Aorta (tissue), 5 donors: ENCODE measurements around the gene APRT. TPM values are rescaled to one million over a fixed set of nuclear protein-coding genes. Genes with fewer than 3 reads are reported as not detected.

ENCODE experiments used
- ATAC-seq: fragments of 200-7000 bp; cut with Tn5 transposase; one replicate; pipeline ENCODE4 v1.9.1; 2022; ENCODE audit warnings: moderate library complexity; ENCODE audit not compliant: low FRiP score
- DNase-seq, 2 donors: peaks; one replicate each; pipeline ENCODE4 v3.0.0-alpha.2; 2020
- H3K27ac ChIP-seq, 2 donors: one replicate each; pipeline ENCODE4 v1.5.1; 2013; ENCODE audit warnings: low read length in 2 of 2, mild to moderate bottlenecking in 2 of 2, moderate library complexity in 2 of 2, control low read depth in 1 of 2, inconsistent platforms in 1 of 2, low read depth in 1 of 2
- H3K27me3 ChIP-seq, 2 donors: one replicate each; pipeline ENCODE4 v1.6.1; 2013; ENCODE audit warnings: control low read depth in 1 of 2, low read length in 1 of 2, mild to moderate bottlenecking in 1 of 2, moderate library complexity in 1 of 2; ENCODE audit not compliant: insufficient read depth in 2 of 2, control insufficient read depth in 1 of 2
- H3K36me3 ChIP-seq, 2 donors: one replicate each; pipeline ENCODE4 v1.6.1; 2013; ENCODE audit warnings: control low read depth in 1 of 2, low read length in 1 of 2, mild to moderate bottlenecking in 1 of 2; ENCODE audit not compliant: insufficient read depth in 2 of 2, control insufficient read depth in 1 of 2
- H3K4me1 ChIP-seq, 2 donors: one replicate each; pipeline ENCODE4 v1.6.1; 2013; ENCODE audit warnings: low read length in 2 of 2, control low read depth in 1 of 2, mild to moderate bottlenecking in 1 of 2, moderate library complexity in 1 of 2; ENCODE audit not compliant: insufficient read depth in 2 of 2, control insufficient read depth in 1 of 2
- H3K4me3 ChIP-seq, 2 donors: one replicate each; pipeline ENCODE4 v1.5.1; 2013; ENCODE audit warnings: low read length in 2 of 2, control low read depth in 1 of 2, mild to moderate bottlenecking in 1 of 2
- H3K9me3 ChIP-seq: one replicate; pipeline ENCODE4 v1.6.1; 2013; ENCODE audit warnings: mild to moderate bottlenecking, low read length; ENCODE audit not compliant: control insufficient read depth
- WGBS, 2 donors: extraction: QIAGEN DNeasy Blood & Tissue Kit; methylation state at CpG; one replicate each; pipeline ENCODE4 v1.1.7; 2013; 5-methylcytosine and 5-hydroxymethylcytosine counted together
- intact Hi-C, 2 donors: fragments of 100-400 bp; cut with DNase I; formaldehyde crosslinking; loops; one replicate each; pipeline versions ENCODE4 v1.14.2 to v1.15.0; 2022
- polyA plus RNA-seq, 2 donors: library from polyadenylated mRNA; stranded (reverse); fragments of 200-250 nt; gene quantifications; one replicate each; pipeline ENCODE4 v1.2.3, GENCODE V29; 2013
- total RNA-seq, 2 donors: library from RNA; stranded (reverse); fragmentation: NEBNext Ultra II Directional; extraction: Animal tissue kit (Norgen Biotek cat#: 25700); gene quantifications; one replicate each; pipeline ENCODE4 v1.2.1, GENCODE V29; 2021
- donor health status: healthy with polysubstance abuse.
- donor health status: Bipolar disorder and iron deficiency.
- donor health status: DM: no; HTN: no; CAD: no.
- donor health status: DM: no; HTN: no; CAD: no.
- donor health status: DM: yes; HTN: yes; CAD: no.

The APRT gene
- total and polyA plus RNA-seq, 4 donors = 60.2 to 116 (median 74.9) TPM

DNA sequence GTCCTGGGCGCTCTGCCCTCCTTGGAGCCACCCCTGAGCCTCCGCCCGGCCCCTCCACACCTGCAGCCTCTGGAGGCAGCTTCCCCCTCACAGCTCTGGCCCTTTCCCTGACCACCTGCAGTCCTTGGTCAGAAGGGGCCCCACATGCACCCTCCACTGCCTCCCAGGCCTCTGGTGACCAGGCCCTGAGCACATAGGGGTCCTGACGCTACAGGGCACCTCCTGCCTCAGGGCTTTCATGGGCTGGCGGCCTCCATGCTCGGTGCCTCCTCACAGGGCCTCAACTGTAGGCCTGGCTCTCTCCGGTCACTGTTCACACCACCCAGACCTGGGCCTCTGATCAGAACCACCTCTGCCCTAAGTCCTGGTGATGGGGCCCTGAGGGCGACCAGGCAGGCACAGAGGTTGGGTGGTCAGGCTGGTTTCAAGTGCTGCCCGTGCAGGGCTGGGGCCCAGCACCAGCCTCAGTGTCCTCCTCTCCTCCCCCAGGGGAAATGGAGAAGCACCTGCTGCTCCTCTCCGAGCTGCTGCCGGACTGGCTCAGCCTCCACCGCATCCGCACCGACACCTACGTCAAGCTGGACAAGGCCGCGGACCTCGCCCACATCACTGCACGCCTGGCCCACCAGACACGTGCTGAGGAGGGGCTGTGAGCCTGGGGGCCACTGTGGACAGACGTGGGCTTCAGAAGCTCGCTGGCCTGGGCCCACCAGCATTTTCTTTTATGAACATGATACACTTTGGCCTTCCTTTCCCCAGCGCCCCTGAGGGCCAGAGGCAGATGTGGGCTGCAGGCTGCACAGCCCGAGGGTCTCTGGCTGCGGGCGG lies 3.9 kb downstream of the APRT start:
- no peaks in the 10 kb centered on the region for H3K27me3 ChIP-seq
- DNase-seq = peak in 1 of 2 donors; percentile 44
- intact Hi-C loops = no loop called here
- H3K36me3 ChIP-seq = no peaks in the 10 kb centered on the region
- ATAC-seq = no peak
- WGBS, 2 donors = 90 to 91% methylated on average over 26 of the region's 26 CpGs
- H3K9me3 ChIP-seq = no peaks in the 10 kb centered on the region
- no peak overlapping the region for H3K27ac ChIP-seq
- no peaks in the 10 kb centered on the region for H3K4me1 ChIP-seq
- H3K4me3 ChIP-seq = no peak overlapping the region

DNA sequence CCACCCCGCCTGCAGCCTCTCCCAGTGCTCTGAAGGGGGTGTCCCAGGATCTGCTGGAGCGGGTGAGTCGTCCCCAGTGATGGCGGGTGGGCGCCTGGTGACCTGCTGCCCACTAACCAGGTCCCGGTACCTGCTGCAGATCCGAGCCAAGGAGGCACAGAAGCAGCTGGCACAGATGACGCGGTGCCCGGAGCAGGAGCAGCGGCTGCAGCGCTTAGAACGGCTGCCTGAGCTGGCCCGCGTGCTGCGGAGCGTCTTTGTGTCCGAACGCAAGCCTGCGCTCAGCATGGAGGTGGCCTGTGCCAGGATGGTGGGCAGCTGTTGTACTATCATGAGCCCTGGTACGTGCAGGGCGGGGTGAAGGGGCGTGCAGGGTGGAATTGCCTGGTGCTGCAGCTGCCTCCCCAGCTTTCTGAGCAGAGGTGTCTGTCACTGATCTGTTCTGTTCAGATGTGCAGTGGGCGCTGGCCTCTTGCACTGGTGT lies 4.5 kb downstream of the APRT start:
- Histone ChIP-seq H3K36me3 (no peaks in the 10 kb centered on the region), H3K4me3 (no peak overlapping the region), H3K9me3 (no peaks in the 10 kb centered on the region), H3K27me3 (no peaks in the 10 kb centered on the region), H3K27ac (no peak overlapping the region), H3K4me1 (no peaks in the 10 kb centered on the region)
- intact Hi-C loops = no loop called here
- WGBS, 2 donors = 89 to 90% methylated on average over 24 of the region's 24 CpGs
- ATAC-seq (no peak), DNase-seq (no peak)

DNA sequence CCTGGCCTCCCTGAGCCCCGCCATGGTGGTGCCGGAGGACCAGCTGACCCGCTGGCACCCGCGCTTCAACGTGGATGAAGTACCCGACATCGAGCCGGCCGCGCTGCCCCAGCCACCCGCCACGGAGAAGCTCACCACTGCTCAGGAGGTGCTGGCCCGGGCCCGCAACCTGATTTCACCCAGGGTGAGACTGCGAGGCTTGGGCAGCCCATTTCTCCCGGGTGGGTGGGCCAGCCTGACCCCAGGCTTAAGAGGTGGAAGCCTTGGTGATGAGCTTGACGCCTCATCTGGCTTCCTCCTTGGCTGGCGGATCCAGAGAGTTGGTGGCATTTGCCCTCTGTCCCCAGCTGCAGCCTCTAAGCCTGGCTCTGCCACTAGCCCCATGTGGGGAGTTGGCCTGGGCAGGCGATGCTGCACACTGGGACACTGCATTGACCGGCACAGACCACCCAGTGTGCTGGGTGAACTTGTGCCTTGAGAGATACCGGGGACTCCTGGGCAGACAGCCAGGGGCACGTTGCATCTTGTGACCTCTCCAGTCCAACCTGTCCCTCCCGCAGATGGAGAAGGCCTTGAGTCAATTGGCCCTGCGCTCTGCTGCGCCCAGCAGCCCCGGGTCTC lies 5.1 kb downstream of the APRT start:
- no peak overlapping the region for H3K4me3 ChIP-seq
- no peaks in the 10 kb centered on the region for H3K9me3 ChIP-seq
- H3K27me3 ChIP-seq = no peaks in the 10 kb centered on the region
- intact Hi-C loops = no loop called here
- no peak overlapping the region for H3K27ac ChIP-seq
- no peaks in the 10 kb centered on the region for H3K36me3 ChIP-seq
- 85 to 86% methylated on average over 27 of the region's 27 CpGs for WGBS, 2 donors
- ATAC-seq (no peak), DNase-seq (no peak)
- H3K4me1 ChIP-seq = no peaks in the 10 kb centered on the region

DNA sequence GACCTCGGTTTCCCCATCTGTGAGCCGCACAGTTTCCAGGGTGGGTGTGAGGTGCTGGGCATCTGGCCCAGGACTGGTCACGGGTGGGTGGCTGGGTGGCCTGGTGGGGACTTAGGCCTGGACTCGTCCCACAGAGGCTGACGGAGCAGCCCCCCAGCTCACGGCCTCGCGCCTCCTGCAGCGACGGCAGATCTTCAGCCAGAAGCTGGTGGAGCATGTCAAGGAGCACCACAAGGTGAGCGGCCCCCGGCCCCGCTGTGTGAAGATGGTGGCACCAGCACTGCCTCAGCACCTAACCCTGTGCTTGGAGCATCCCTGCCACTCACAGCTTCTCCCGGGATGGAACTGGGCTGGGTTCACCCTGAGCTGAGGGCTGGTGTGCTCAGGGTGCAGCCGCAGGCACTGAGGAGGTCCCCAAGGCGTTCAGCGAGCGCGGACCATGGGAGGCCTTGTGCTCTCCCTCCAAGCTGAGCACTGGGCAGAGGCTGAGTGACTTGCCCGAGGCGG lies 5.8 kb downstream of the APRT start:
- WGBS, 2 donors = 92 to 93% methylated on average over 21 of the region's 21 CpGs
- no peaks in the 10 kb centered on the region for H3K4me1 ChIP-seq
- ATAC-seq = no peak
- no peak for DNase-seq
- intact Hi-C loops = no loop called here
- no peaks in the 10 kb centered on the region for H3K9me3 ChIP-seq
- H3K27me3 ChIP-seq = no peaks in the 10 kb centered on the region
- no peaks in the 10 kb centered on the region for H3K36me3 ChIP-seq
- no peak overlapping the region for H3K4me3 ChIP-seq
- no peak overlapping the region for H3K27ac ChIP-seq

DNA sequence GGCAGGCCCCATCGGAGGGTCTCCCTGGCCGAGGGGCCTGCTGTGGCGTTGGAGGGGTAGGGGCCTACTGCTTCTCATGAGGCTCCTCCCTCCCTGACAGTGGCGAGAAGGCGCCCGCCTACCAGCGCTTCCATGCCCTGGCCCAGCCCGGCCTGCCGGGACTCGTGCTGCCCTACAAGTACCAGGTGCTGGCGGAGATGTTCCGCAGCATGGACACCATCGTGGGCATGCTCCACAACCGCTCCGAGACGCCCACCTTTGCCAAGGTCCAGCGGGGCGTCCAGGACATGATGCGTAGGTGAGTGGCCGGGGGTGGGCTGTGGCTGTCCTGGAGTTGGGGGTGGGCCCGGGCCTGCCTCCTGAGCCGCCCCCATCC lies 6.4 kb downstream of the APRT start:
- Histone ChIP-seq H3K9me3 (no peaks in the 10 kb centered on the region), H3K27ac (no peak overlapping the region), H3K36me3 (no peaks in the 10 kb centered on the region), H3K4me1 (no peaks in the 10 kb centered on the region), H3K27me3 (no peaks in the 10 kb centered on the region), H3K4me3 (no peak overlapping the region)
- DNase-seq (no peak), ATAC-seq (no peak)
- intact Hi-C loops = no loop called here
- WGBS, 2 donors = 88 to 90% methylated on average over 22 of the region's 22 CpGs

DNA sequence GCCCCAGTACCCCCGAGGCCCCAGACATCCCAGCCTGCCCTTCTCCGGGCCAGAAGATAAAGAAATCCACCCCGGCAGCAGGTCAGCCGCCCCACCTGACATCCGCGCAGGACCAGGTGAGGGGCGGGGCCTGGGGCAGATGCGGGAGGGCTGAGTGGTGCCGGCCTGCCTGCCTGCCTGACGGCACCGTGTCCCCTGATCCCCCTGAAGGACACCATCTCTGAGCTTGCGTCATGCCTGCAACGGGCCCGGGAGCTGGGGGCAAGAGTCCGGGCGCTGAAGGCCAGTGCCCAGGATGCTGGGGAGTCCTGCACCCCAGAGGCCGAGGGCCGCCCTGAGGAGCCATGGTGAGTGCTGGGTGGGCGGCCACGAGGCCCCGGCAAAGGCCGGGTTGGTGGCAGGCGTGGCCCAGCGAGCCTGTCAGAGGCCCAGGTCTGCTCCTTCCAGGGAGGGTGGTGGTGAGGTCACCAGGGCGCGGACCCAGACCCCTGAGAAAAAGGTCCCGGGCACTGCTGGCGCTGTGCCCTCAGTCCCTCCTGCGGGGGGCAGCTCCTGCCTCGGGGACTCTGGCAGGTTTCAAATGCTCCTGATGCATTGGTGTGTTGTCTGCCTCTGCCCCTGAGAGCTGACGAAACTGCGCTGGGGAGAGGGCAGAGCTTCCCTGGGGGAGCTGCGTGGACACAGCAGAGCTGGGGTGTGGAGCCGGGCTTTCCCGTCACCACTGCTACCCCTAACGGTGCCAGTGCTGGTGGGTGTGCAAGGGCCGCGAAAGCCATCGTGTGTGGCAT lies 7.0 kb downstream of the APRT start:
- Histone ChIP-seq H3K36me3 (no peaks in the 10 kb centered on the region), H3K27me3 (no peaks in the 10 kb centered on the region), H3K4me3 (no peak overlapping the region), H3K9me3 (no peaks in the 10 kb centered on the region), H3K27ac (no peak overlapping the region), H3K4me1 (no peaks in the 10 kb centered on the region)
- DNase-seq (no peak), ATAC-seq (no peak)
- 21 to 22% methylated on average over 39 of the region's 39 CpGs for WGBS, 2 donors
- intact Hi-C loops = no loop called here

DNA sequence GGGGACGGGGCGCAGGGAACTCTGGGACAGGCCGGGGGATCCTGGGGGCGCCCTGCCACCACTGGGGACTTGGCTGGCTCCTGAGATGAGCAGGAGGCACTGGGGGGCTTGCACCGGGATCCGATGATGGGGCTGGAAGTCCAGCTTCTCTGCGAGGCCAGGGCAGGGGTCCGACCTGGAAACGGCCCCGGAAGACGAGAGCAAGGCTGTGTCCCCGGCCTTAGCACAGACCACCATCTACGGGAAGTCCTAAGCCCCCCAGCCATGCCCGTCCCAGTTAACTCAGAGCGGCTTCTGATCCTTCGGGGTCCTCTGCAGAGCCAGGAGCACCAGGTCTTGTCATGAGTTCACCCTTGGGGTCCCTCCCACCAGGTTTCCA lies 7.6 kb downstream of the APRT start:
- no peak for ATAC-seq
- DNase-seq = no peak
- H3K9me3 ChIP-seq = no peaks in the 10 kb centered on the region
- H3K4me1 ChIP-seq = no peaks in the 10 kb centered on the region
- H3K4me3 ChIP-seq = no peak overlapping the region
- no peaks in the 10 kb centered on the region for H3K27me3 ChIP-seq
- intact Hi-C loops = no loop called here
- no peak overlapping the region for H3K27ac ChIP-seq
- 1 to 2% methylated on average over 15 to 16 of the region's 16 CpGs for WGBS, 2 donors
- no peaks in the 10 kb centered on the region for H3K36me3 ChIP-seq

DNA sequence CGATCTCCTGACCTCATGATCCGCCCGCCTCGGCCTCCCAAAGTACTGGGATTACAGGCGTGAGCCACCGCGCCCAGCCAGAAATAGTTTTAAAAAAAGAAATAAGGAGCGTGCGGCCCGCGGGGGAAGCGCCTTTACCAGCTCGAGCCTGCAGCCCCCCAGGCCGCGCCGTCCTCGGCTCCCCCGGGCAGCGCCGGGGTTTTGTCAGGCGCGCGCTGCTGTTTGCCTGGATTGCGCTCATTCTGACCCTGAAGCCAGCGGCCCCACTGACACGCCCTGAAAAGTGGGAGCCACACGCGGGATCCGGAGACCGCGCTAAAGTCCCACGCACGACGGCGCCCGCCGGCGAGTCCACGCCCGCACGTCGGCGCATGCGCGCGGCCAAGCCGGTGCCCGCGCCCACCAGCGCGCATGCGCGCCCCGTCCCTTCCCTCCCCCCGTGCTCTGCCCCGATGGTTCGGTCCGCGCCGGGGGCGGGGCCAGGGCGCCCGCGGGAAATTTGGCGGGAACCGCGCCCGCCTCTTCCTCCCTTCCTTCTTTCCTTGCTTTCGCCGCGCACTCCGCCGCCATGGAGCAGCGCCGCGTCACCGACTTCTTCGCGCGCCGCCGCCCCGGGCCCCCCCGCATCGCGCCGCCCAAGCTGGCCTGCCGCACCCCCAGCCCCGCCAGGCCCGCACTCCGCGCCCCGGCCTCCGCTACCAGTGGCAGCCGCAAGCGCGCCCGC lies 8.3 kb downstream of the APRT start, which contains the start of gene CDT1:
Gene CDT1, plus strand, starts transcription at position 526 of the 724 bp plus-strand sequence. Its CDS starts 43 bp downstream, at position 569.
- H3K4me1 ChIP-seq = no peaks in the 10 kb centered on the region
- peak within 1 kb of the TSS; percentile 30 to 59 for H3K4me3 ChIP-seq
- ATAC-seq (peak; percentile 88), DNase-seq (peak; percentile 89 to 95)
- no peaks in the 10 kb centered on the region for H3K36me3 ChIP-seq
- no peaks in the 10 kb centered on the region for H3K27me3 ChIP-seq
- 1% methylated on average over 70 to 97 of the region's 98 CpGs for WGBS, 2 donors
- no peaks in the 10 kb centered on the region for H3K9me3 ChIP-seq
- intact Hi-C loops = no loop called here
- no peak within 1 kb of the TSS for H3K27ac ChIP-seq
